ENCODE measurements around the gene TMEM131L.

DNA sequence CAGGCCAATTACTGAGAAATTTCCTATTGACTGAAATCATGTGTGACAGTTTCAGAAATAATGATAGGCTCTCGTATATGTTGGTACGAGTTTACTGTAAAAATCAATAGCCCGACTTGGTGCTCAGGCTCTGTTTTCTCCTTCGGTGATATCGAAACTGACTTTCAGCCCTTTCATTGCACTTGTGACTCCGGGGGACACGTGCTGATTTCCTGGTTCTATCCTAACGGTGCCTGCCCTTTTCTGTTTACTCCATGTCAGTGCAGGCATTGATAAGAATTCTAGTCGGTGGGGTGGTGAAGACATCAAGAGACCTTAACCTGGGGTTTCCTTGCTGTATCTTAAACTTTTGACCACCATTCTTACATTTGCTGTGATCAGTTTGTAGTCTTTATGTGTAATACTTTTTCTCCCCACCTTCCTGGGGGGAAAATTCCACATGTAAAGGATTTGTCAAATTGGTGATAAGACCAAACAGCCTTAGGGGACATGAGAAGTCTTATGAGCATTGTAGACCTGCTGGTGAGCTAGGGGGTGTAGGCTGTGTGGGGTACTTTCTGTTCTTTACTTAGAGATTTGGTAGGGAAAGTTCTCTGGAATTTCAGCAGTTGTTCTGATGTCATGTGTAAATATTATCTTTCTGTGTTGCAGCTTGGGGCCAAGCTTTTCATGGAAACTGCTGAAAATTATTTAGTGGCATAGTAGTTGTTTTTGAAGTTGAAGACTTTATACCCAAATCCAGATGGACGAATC, 52.7 kb downstream of the TMEM131L start:
- TF ChIP-seq, protein P1, sequence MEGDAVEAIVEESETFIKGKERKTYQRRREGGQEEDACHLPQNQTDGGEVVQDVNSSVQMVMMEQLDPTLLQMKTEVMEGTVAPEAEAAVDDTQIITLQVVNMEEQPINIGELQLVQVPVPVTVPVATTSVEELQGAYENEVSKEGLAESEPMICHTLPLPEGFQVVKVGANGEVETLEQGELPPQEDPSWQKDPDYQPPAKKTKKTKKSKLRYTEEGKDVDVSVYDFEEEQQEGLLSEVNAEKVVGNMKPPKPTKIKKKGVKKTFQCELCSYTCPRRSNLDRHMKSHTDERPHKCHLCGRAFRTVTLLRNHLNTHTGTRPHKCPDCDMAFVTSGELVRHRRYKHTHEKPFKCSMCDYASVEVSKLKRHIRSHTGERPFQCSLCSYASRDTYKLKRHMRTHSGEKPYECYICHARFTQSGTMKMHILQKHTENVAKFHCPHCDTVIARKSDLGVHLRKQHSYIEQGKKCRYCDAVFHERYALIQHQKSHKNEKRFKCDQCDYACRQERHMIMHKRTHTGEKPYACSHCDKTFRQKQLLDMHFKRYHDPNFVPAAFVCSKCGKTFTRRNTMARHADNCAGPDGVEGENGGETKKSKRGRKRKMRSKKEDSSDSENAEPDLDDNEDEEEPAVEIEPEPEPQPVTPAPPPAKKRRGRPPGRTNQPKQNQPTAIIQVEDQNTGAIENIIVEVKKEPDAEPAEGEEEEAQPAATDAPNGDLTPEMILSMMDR (IDR thresholded peaks at IDR 0.05) = no peak
- TF ChIP-seq POLR2A (IDR thresholded peaks at IDR 0.05) = no peak
